OCI-LY7 (cell line): ENCODE results near the gene MIA.

Source experiments
- CTCF ChIP-seq: fragments of 200-600 bp; sonication (generic); conservative IDR thresholded peaks from 2 replicates; pipeline ENCODE4 v1.5.1; 2014; ENCODE audit warnings: mild to moderate bottlenecking, antibody characterized with exemption, low read length, moderate library complexity, mixed read lengths
- EZH2phosphoT487 ChIP-seq: fragments of 200-600 bp; sonication (generic); IDR thresholded peaks from 2 replicates; pipeline ENCODE4 v1.6.1; 2018; ENCODE audit warnings: low read depth, borderline replicate concordance, mild to moderate bottlenecking, mixed run types, antibody characterized with exemption, low read length, moderate library complexity, mixed read lengths

GRCh38 chr19:40810160-40810559, 34.8 kb downstream of the MIA start:
- TF ChIP-seq CTCF (no peak), EZH2phosphoT487 (no peak)
